ENCODE results near the gene LECT2. TPM values are rescaled to one million over a fixed set of nuclear protein-coding genes. Genes with fewer than 3 reads are reported as not detected.

Gene LECT2
- total RNA-seq, 2 donors from 2014 or later, result not detected

GRCh38 chr5:135930949-135931295, 23.9 kb downstream of the LECT2 start:
- intact Hi-C loops (cut with DNase I), result no loop called here
- WGBS, result 50% methylated on average over 18 of the region's 18 CpGs
- H3K27me3 ChIP-seq (replicated peaks; ENCODE audit: insufficient read depth), result no peaks in the 10 kb centered on the region

GRCh38 chr5:135930029-135930948, 24.5 kb downstream of the LECT2 start:
- TF ChIP-seq POLR2A (IDR thresholded peaks at IDR 0.05), result no peak
- TF ChIP-seq POLR2AphosphoS5 (IDR thresholded peaks at IDR 0.05), result no peak
- TF ChIP-seq CTCF (IDR thresholded peaks at IDR 0.05), result no peak
- no peak for DNase-seq (ENCODE audit: low spot score)
- no peaks in the 10 kb centered on the region for H3K4me1 ChIP-seq (replicated peaks)
- no peak overlapping the region for H3K27ac ChIP-seq
- no peaks in the 10 kb centered on the region for H3K27me3 ChIP-seq (replicated peaks; ENCODE audit: insufficient read depth)
- intact Hi-C loops (cut with DNase I), result no loop called here
- 2% methylated on average over 50 of the region's 99 CpGs for WGBS
- H3K9me3 ChIP-seq, result no peaks in the 10 kb centered on the region
- H3K4me3 ChIP-seq, result peak overlapping the region; percentile 29 to 30
- H3K36me3 ChIP-seq, result no peaks in the 10 kb centered on the region

More at GRCh38 chr5:135930949-135931295, 23.9 kb downstream of the LECT2 start:
- Histone ChIP-seq H3K4me3 (peak overlapping the region in 1 of 2 donors; percentile 29), H3K4me1 (replicated peaks) (no peaks in the 10 kb centered on the region), H3K9me3 (no peaks in the 10 kb centered on the region), H3K27ac (no peak overlapping the region), H3K36me3 (no peaks in the 10 kb centered on the region)
- no peak for DNase-seq (ENCODE audit: low spot score)
- no peak for TF ChIP-seq CTCF (IDR thresholded peaks at IDR 0.05)
- TF ChIP-seq POLR2AphosphoS5 (IDR thresholded peaks at IDR 0.05), result no peak
- no peak for TF ChIP-seq POLR2A (IDR thresholded peaks at IDR 0.05)

- intact Hi-C loops (cut with DNase I), result no loop called here
- no peak for DNase-seq (ENCODE audit: low spot score)
- TF ChIP-seq CTCF (IDR thresholded peaks at IDR 0.05) (no peak), POLR2AphosphoS5 (IDR thresholded peaks at IDR 0.05) (no peak), POLR2A (IDR thresholded peaks at IDR 0.05) (no peak)
Observed at GRCh38 chr5:135921388-135921787, 33.4 kb downstream of the LECT2 start.

GRCh38 chr5:135920199-135920598, 34.6 kb downstream of the LECT2 start:
- WGBS, result 42% methylated on average over 3 of the region's 3 CpGs
- TF ChIP-seq POLR2AphosphoS5 (IDR thresholded peaks at IDR 0.05) (no peak), CTCF (IDR thresholded peaks at IDR 0.05) (no peak), POLR2A (IDR thresholded peaks at IDR 0.05) (no peak)
- H3K4me3 ChIP-seq, result no peak overlapping the region

More at GRCh38 chr5:135921388-135921787, 33.4 kb downstream of the LECT2 start:
- Histone ChIP-seq H3K9me3 (no peaks in the 10 kb centered on the region), H3K4me3 (no peak overlapping the region), H3K36me3 (no peaks in the 10 kb centered on the region), H3K27ac (no peak overlapping the region), H3K4me1 (replicated peaks) (no peaks in the 10 kb centered on the region), H3K27me3 (replicated peaks; ENCODE audit: insufficient read depth) (no peaks in the 10 kb centered on the region)
- 40% methylated on average over 1 of the region's 1 CpG for WGBS

More at GRCh38 chr5:135920199-135920598, 34.6 kb downstream of the LECT2 start:
- no peak for DNase-seq (ENCODE audit: low spot score)
- no peaks in the 10 kb centered on the region for H3K27me3 ChIP-seq (replicated peaks; ENCODE audit: insufficient read depth)
- no peaks in the 10 kb centered on the region for H3K4me1 ChIP-seq (replicated peaks)
- H3K36me3 ChIP-seq, result no peaks in the 10 kb centered on the region
- H3K9me3 ChIP-seq, result no peaks in the 10 kb centered on the region
- intact Hi-C loops (cut with DNase I), result no loop called here
- no peak overlapping the region for H3K27ac ChIP-seq
